Ovary (tissue), 3 donors: ENCODE measurements around the gene ADAT3.

Source experiments
- CTCF ChIP-seq, 3 donors: fragments of 450-650 bp in 2 of 3; fragments of 200-600 bp in 1 of 3; IDR thresholded peaks; one replicate each; pipeline versions ENCODE4 v1.5.1 to v1.8.0; 2016 to 2022; ENCODE audit warnings: antibody characterized with exemption in 3 of 3, mild to moderate bottlenecking in 1 of 3
- POLR2A ChIP-seq: fragments of 450-650 bp; IDR thresholded peaks from one replicate; pipeline ENCODE4 v1.6.1; 2017; ENCODE audit warnings: antibody characterized with exemption, mild to moderate bottlenecking, moderate library complexity
- donor health status: DM: no; HTN: no; CAD: no.

DNA sequence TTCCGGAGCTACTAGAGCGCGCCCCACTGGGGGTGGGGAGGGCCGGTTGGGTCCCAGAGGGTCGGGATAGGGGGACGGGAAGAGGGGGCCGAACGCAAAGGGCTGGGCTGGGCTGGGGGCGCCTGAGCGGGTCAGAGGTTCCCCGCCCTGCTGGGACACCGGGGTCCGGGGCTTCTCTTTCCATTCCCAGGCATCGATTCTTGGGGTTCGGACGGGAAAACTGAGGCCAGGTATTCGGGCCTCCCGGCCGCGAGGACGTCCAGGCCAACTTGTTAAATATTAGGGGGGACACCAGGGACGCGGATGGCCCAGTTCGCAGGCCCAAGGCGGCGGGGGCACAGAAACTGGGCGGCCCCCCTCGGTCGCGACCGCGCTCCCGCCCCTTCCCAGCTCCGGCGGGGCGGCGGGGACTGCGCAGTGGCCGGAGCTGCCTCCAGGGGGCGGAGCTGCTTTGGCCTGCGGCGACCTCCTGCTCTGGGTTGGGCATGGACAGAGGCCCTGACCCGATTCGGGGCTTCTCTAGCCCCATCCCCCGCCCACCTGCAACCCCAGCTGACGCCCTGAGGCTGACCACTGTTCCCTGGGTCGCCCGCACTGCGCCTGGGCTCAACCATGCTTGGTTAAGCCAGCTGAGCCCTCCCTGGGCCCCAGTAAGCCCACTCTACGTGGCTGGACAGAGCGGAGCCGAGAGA lies 40.6 kb upstream of the ADAT3 start:
- peak; percentile 49 to 79 (median 77) for TF ChIP-seq CTCF (IDR thresholded peaks at IDR 0.05)
- peak; percentile 17 for TF ChIP-seq POLR2A
